NCI-H2171 treated with DMSO at 0.1 percent for 48 hours (cell line): ENCODE data around the gene RNF13.
"Not testable (repeated sequence)": the region's sequence is repeated elsewhere in the genome, so short reads cannot be mapped to it uniquely, and the experiment has no call there.

Source experiments
- DNase-seq: peaks from one replicate; lab custom pipeline; 2025; lab: John Stamatoyannopoulos, UW

Gene RNF13

GRCh38 chr3:149801195-149801594, 11.8 kb upstream of the RNF13 start:
- no peak for DNase-seq

- no peak for DNase-seq
These were observed 11.4 kb upstream of the RNF13 start for GRCh38 chr3:149801639-149802038.

- DNase-seq = no peak
These were observed 6.7 kb upstream of the RNF13 start for GRCh38 chr3:149806171-149806778.

GRCh38 chr3:149808209-149808829, 4.7 kb upstream of the RNF13 start:
- peak; percentile 42 for DNase-seq

GRCh38 chr3:149809699-149810098, 3.3 kb upstream of the RNF13 start:
- DNase-seq = no peak

- DNase-seq = no peak
These were observed 2.2 kb upstream of the RNF13 start for GRCh38 chr3:149810846-149811245.

GRCh38 chr3:149812165-149812605, 830 bp upstream of the RNF13 start:
- DNase-seq = no peak

- DNase-seq = peak; percentile 32
These were observed 609 bp downstream of the RNF13 start for GRCh38 chr3:149813367-149814281.

GRCh38 chr3:149815321-149815720, 2.3 kb downstream of the RNF13 start:
- no peak for DNase-seq

GRCh38 chr3:149815728-149816127, 2.7 kb downstream of the RNF13 start:
- no peak for DNase-seq

GRCh38 chr3:149816311-149816710, 3.3 kb downstream of the RNF13 start:
- DNase-seq = no peak

GRCh38 chr3:149816986-149817385, 4.0 kb downstream of the RNF13 start:
- DNase-seq = no peak

- DNase-seq = no peak
These were observed 6.4 kb downstream of the RNF13 start for GRCh38 chr3:149819432-149819831.

- no peak for DNase-seq
These were observed 7.2 kb downstream of the RNF13 start for GRCh38 chr3:149820183-149820582.

GRCh38 chr3:149826636-149827035, 13.6 kb downstream of the RNF13 start:
- DNase-seq = no peak

GRCh38 chr3:149828390-149828789, 15.4 kb downstream of the RNF13 start:
- no peak for DNase-seq

- DNase-seq = not testable (repeated sequence)
These were observed 16.6 kb downstream of the RNF13 start for GRCh38 chr3:149829631-149830030.

- DNase-seq = no peak
These were observed 17.9 kb downstream of the RNF13 start for GRCh38 chr3:149830902-149831301.

- DNase-seq = no peak
These were observed 18.3 kb downstream of the RNF13 start for GRCh38 chr3:149831321-149831720.

- DNase-seq = no peak
These were observed 19.1 kb downstream of the RNF13 start for GRCh38 chr3:149832086-149832485.

GRCh38 chr3:149833241-149833640, 20.2 kb downstream of the RNF13 start:
- DNase-seq = no peak

GRCh38 chr3:149838491-149838890, 25.5 kb downstream of the RNF13 start:
- not testable (repeated sequence) for DNase-seq

- not testable (repeated sequence) for DNase-seq
These were observed 26.5 kb downstream of the RNF13 start for GRCh38 chr3:149839469-149839868.
